Epithelial cell of umbilical artery (primary cell): Measurements from ENCODE around the gene HNF1A. TPM values are rescaled to one million over a fixed set of nuclear protein-coding genes. Genes with fewer than 3 reads are reported as not detected.

ENCODE experiments used
- total RNA-seq: library from RNA; depleted of rRNA; stranded (reverse); fragments of >200 nt; gene quantifications from 2 replicates; pipeline ENCODE4 v1.2.3, GENCODE V29; 2014

The HNF1A gene
- total RNA-seq: not detected in 2 replicates

DNA sequence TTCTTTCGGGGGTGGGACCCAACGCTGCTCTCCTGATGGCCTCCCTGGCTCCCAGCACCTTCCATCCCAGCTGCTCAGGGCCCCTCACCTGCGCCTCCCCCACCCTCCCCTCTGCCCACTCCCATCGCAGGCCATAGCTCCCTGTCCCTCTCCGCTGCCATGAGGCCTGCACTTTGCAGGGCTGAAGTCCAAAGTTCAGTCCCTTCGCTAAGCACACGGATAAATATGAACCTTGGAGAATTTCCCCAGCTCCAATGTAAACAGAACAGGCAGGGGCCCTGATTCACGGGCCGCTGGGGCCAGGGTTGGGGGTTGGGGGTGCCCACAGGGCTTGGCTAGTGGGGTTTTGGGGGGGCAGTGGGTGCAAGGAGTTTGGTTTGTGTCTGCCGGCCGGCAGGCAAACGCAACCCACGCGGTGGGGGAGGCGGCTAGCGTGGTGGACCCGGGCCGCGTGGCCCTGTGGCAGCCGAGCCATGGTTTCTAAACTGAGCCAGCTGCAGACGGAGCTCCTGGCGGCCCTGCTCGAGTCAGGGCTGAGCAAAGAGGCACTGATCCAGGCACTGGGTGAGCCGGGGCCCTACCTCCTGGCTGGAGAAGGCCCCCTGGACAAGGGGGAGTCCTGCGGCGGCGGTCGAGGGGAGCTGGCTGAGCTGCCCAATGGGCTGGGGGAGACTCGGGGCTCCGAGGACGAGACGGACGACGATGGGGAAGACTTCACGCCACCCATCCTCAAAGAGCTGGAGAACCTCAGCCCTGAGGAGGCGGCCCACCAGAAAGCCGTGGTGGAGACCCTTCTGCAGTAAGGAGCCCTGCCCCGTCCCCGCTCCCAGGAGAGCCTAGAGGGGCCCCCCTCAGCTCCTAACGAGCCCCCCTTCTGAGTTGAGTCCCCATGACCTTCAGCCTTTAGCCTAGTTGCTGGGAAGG is at the start of gene HNF1A:
Gene HNF1A (plus strand): TSS at position 248 of the 924 bp plus-strand sequence. CDS start 226 bp downstream, at position 474.

DNA sequence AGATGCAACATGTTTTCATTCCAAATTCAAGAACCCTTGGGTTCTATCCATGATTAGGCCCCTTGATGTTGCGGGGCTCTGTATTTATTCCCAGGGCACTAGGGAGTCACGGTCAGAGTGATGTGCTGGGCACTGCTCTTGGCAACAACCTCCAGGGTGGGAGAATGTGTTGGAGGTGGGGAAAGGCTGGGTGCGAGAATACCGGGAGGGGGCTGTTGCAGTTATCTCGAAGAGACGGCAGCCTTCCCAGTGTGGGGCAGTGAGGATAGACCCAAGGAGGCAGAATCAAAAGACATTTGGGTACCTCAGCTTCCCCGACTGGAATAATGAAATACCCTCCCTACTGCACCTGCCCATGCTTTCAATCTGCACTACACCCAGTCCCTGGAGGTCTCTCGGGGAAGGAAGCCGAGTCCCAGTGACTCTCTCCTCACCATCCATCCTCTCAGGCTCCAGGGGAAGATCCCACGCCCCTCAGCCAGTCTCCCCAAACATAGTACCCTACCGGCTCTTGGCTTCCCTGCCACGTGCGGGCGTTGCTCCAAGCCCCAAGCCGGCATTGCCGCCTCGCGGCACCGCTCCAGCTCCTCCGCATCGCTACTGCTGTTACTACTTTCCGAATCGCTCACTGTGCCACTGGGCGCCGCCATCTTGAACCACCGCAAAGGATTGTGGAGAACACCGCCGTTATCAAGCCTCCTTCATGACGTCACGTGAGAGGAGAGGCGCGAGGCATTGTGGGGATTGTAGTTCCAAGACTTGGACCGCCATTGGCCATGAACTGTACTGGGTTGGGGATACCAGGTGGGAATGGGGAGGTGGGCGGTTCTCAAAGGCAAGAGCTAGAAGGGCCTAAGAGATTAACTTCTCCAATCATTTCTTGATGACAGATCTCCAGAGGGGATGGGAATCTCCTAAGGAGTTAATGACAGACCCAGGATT is 37.8 kb downstream of the HNF1A start, which contains the start of gene C12orf43:
Gene C12orf43 (minus strand): TSS at position 663 of the 942 bp plus-strand sequence. CDS start 13 bp downstream, at position 650.

GRCh38 chr12:121038861-121039668 is 60.7 kb downstream of the HNF1A start, which contains the start of gene OASL:
Gene OASL (minus strand): TSS chr12:121039246. CDS start chr12:121038971, 275 bp downstream.

Other genes starting within 250 kb of the HNF1A start
- 3.6 and 5.2 TPM in 2 replicates for gene SPPL3, start 74.2 kb upstream of the HNF1A start, total RNA-seq
- 11.1 and 13.6 TPM in 2 replicates for gene C12orf43, start 37.9 kb downstream of the HNF1A start, total RNA-seq
- 1.9 and 27.4 TPM in 2 replicates for gene OASL, start 60.7 kb downstream of the HNF1A start, total RNA-seq
- 0.65 and 1.7 TPM in 2 replicates for gene P2RX7, start 154.3 kb downstream of the HNF1A start, total RNA-seq
- gene P2RX4, start 231.6 kb downstream of the HNF1A start, total RNA-seq: 18.8 and 48.5 TPM in 2 replicates